Inflammatory macrophage treated with lipopolysaccharide for 4 hours (primary cell): ENCODE results near the gene SLIT3.

Source experiments
- DNase-seq: peaks from one replicate; pipeline ENCODE4 v3.0.0-alpha.2; 2020

Gene SLIT3

DNA sequence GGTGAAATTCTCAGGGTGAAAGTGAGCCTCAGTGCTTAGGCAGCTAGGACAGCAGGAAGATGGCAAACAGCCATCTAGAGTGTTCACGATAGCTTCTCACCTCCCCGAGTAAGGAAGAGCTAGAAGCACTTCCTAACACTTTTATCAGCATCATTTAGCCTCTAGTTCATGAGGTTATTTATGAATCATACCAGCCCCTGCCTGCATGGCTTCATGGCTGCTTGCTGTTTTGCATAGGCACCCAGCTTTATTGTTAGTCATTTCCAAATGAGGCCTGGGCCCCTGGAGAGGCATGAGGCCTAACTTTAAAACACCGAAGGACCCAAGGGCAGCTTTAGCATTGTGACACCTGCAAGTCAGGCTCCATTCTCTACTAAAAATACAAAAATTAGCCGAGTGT lies 586.9 kb downstream of the SLIT3 start:
- DNase-seq: no peak

DNA sequence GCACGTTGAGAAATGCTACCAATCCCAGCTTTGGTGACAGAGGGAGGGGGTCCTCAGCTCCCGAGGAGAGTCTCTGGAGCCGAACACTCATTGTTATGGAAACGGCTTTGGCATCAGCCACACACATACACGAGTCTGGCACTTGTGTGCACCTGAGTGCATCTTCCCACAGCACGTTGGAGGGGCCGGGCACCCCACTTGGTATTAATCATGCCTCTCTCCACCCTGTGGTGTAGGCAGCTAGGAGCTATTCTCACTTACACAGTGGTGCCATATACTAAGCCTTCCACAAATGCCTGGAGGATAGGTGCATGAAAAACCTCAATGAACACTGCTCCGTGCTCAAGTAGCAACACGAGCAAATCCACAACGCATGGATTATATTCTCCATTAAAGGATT lies 587.9 kb downstream of the SLIT3 start:
- DNase-seq: no peak

DNA sequence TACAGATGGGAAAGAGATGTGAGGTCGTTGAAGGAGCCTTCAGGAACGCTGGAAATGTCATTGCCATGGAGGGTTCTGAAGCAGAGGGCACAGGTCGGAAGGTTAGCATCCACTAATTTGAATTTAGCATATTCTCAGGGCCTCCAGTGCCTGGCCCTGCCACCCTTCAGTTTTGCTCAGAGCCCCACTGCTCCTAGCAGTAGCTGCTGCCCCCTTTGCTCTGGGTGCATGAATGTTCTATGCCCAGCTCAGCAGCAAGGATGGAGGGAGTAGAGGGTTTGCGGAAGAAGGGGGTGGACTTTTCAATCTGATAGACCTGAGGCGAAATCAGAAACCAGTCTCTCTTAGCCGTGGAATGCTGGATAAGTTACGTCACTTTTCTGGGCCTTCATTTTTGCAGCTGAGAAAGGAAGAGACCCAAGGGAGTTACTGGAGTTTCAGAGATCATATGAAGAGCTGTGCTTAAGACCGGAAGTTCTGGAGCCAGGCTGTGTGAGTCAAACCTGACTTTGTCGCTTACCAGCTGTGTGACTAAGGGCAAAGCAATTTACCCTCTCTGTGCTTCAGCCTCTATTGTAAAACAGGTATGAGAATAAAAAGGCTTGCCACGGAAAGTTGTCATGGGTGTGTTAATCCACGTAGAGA lies 588.5 kb downstream of the SLIT3 start:
- no peak for DNase-seq

DNA sequence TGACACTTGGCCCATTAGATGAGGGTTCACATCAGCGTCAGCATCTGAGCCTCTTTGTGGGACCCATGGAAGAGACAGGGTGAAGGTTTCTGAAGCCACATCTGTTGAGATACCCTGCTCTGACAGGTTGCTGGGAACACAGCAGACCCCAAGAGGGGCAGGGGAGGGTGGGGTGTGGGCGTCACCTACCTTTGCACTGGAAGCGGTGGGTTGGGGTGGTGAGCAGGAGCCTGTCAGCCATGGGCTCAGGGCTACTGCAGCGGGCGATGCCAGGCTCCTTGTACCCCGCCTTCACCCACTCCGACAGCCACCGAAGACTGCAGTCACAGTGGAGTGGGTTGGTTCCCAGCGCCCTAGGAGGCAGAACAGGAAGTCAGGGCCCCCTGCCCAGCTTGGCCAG lies 590.2 kb downstream of the SLIT3 start:
- no peak for DNase-seq

DNA sequence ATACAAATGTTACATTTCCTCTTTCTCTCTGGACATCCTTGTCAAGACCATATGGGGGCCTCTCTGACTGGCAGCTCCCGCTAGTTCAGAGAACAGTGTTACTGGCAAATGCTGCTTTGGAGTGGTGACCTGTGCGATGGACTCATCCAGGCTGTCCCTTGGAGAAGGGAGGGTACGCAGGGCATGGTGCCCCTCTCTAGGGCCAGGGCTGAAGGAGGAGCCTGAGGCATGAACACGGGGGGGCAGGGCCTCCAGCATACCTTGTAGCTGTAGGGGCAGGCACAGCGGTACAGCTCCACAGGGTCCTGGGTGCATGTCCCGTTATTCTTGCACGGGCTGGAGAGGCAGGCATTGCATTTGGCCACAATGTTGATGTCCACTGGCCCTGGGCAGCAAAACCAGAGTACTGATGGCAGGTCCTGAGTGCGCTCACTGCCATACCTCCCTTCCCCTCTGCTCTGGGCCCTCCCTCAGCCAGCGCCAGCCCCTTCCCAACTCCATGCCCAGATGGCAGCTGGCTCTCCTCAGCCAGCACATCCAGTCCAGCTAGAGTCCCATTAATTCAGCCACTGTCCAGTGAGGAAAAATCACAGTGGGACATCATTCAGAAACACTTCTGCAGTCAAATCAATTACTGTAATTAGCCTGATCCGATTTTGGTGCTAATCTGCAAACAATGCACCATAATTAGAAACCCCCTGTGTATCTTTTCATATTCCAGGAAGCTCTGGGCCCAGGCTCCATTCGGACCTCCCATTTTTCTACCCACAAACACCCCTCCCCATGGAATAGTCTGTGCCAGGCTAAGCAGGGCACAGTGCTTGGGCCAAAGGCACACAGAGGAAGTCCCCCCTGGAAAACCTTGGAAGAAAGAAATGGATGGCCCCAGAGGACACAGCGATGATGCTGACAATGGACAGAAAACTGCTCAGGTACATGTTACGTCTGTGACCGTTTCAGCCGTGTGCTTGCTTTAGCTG lies 592.9 kb downstream of the SLIT3 start:
- DNase-seq: no peak

DNA sequence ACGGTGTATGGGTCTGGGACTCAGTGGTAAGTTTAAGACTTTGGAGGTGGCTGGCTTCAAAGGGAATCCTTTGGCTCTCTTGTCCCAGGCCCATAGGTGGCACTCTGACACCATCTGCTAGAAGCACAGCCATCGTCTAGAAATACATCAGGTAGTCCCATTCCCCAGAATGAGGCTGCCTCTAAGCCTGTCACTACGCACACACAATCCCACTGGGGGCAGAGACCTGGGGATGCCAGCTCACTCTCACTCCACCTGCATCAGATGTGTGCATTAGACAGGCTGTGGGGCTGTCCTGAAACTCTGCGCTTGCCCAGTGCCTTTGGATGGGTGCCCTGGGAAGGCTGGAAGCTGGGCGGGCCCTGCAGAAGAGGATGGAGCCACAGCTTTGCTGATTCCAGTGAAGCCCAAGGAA lies 594.3 kb downstream of the SLIT3 start:
- DNase-seq: peak; percentile 5

DNA sequence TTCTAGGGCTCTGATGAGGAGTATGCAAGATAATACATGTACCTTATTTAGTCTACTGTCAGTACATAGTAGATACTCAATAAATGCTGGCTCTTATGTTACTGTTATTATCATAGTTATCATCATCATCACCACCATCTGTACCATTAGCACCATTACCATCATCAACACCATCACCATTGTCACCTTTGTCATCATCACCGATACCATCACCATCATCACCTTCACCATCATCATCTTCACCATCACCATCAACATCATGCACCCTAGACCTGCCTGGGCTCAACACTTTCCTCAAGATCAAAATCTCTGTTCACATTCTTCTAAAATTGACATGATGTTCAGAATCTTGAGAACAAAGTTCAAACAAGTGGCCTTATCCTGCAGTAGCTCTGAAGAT lies 595.6 kb downstream of the SLIT3 start:
- no peak for DNase-seq

DNA sequence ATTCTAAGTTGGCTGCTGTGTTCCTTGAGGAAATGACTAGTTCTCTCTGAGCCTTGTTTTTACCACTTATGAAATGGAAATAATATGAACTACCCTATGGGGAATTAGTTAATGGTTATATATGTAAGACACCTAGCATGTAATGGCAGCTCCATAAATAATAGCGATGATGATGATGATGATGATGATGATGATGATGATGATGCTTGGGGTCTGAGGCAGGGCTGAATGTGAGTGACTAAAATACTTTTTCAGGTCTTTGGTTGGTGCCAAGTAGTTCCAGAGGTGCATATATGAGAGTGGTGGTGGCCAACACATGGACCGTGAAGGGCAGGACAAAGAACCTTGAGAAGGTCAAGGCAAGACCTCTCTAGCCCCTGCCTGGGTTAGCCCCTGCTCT lies 598.4 kb downstream of the SLIT3 start:
- no peak for DNase-seq

DNA sequence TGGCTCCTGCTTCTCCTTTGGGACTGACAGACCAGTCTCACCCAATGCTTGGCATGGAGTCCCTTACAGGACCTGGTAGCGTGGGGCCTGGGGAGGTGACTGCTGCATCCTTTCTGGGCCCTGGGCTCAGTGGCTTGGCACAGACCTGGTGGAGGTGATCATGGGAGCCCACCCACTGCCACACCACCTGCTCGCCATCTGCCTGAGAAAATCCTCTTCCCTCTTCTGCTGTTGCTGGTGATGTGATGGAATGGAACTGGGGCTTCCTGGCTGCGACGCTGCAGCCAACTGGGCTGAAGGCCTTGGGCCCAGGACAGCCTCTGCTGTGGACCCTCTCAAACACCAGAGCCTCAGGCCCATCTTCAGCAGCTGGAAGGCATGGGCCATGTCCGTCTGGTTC lies 599.3 kb downstream of the SLIT3 start:
- DNase-seq: no peak

DNA sequence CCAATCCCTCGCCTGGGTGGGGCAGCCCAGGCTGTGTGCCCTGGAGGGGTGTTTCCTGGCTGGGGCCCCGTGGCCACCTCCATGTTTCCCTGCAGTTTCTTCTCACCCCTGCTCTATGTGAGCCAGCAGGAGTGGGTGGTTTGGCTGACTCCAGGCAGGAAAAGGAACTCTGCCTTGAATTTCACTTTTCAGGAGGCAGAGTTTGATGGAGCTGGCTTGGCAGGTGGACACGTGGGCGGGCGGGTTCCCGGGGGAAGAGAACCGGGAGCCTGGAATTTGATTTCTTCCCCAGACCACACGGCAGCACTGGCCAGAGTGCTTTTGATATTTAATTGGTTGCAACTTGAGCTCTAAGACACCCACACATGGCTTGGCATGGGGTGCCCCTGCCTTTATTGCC lies 601.9 kb downstream of the SLIT3 start:
- DNase-seq: no peak

DNA sequence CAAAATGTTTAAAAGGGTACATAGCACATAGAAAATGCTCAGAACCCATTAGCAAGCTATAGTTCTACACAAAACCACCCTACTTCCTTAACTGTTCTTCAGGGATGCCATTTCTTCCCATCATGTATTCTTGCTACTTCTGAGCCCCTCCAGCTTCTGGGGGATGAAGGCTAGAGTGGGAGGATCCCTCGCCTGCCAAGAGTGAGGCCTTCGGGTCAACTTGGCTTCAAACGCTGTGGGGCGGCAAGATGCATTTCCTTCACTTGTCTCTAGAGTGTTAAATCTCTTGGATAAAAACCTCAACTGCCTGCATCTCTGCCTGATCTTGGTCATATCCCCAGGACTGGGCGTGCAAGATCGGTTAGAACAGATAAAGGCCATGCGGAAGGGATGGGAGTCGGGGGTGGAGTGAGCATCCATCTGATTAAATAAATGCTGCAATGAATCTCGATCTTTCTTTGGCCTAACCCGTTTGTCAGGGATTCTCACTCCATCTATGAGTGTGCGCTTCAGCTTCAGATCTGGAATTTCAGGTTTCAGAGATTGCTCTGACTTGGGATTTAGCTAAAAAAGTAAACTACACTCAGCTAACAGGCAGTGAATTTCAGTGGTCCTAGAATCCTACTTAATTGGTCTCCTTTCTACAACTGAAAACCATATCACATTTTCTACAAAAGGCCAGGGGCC lies 603.8 kb downstream of the SLIT3 start:
- no peak for DNase-seq

DNA sequence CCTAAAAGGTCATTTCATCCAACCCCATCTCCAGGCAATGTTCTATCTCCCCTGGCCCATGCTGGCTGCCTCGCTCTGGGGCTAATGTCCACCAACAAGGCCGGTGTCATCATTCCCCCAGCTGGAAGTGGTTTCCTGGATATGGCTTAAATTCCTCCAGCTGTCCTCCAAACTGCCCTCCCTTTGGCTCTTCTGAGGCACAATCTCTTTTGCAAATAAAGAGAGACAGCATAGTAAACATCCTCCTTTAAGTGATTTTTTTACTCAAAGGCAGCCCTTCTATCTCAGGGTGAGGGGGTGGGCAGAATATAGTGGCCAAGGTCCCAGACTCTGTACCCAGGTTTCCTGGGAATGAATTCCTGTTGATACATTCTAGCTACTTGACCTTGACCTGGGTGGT lies 604.3 kb downstream of the SLIT3 start:
- no peak for DNase-seq

DNA sequence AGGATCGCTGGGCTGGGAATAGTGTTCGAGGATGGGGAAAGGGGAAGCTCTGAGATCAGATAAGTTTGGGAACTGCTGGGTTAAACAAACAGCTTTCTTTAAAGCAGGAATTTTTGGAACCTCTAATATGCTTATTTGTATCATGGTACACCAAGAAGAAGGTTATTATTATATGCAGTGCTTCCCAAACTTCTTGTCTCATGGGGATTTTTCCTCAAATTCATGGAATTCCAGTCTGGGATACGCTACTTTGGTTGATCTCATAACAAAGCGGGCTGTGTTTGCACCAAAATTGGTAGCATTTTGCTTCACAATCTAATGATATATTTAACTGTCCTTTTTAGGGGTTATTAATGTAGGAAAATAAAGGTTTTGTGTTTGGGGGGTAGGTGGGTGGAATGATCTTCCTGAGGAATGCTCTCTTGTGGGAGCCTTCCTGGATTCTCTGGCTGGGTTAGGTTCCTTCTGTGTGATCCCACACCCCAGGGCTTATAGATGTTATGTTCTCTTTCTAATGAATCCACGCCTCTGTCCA lies 605.6 kb downstream of the SLIT3 start:
- DNase-seq: no peak

DNA sequence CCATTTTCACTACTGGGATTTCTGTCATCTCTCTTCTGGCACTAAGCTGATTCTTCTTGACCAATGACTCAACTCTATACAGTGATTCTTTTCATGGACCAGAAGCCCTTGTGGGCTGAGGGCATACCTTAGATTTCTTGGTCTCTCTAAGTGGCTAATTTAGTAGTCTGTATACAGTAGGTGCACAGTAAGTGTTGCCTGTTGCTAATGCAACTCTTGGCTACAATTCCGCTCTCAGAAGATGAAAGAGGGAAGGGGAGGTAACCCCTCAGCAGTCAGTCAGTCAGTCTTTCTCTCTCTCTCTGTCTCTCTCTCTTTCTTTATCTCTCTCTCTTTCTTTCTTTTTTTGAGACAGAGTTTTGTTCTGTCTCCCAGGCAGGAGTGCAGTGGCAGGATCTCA lies 606.6 kb downstream of the SLIT3 start:
- no peak for DNase-seq

DNA sequence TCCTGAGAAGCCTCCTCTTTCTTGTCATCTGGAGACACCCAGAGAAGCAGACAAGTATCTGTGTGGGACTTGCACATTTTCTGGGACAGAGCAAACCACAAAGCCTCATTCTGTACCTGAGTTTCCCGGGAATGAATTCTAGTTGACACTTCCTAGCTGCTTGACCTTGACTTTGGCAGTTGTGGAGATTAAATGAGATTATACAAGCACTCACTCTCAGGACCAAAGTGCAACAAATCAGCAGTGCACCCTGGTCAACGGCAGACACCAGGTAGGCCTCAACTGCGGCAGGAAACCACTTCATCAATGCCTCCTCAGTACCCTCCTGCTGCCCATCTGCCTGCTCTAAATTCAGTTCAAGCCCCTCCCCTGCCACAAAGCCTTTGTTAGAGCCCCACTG lies 607.1 kb downstream of the SLIT3 start:
- DNase-seq: no peak

DNA sequence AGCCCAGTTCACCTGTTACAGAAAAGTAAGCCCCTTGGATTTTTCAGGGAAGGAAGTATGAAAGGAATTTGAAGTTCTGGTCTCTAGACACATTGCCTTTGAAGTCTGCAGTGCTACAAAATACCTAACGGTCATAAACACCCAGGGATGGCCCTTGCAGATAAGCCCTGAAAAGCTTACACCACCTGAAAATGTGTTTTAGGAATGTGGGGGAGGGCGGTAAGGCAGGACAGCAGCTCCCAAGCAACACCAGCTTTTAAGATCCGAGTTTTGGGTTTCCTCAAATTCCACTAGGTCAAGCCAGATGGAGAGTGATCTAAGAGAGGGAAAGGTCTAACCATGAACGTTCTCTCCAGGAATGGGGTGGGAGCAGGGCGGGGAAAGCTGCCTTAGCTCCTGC lies 607.6 kb downstream of the SLIT3 start:
- DNase-seq: no peak

DNA sequence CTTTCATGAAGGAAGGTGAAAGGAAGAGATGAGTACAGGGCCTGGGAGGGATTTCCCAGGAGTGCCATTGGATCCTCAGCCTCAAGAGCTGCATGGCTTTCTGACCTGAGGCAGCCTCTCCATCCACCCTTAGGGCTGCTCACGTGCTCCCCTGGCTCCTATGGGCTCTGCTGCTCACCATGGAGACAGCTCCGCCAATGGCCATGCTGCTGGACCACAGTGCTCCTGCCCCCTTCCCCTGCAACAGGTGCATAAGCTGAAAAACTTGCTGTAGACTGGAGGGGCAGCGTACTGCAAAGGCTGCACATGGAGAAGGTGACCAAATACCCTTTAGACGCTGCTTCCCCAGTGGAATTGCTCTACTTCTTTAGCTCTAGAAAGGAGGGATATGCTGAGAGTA lies 609.0 kb downstream of the SLIT3 start:
- no peak for DNase-seq

DNA sequence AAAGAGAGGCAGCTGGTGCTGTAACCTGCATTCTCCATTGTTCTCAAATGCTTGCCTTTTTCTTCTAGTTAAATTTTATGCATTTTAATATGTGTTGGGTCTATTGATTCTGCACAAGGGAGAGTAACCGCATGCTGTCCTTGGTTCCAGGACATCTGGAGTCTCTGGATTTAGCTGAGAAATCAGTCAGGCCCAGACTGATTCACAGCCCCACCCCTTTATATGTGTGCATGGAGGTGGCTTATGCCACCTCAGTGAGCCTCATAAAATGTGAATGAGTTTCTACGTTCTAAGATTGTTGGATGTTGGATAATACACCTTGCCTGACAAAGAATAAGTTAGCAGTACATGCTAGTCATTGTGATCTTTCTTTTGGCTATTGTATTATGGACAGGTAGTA lies 611.7 kb downstream of the SLIT3 start:
- no peak for DNase-seq

DNA sequence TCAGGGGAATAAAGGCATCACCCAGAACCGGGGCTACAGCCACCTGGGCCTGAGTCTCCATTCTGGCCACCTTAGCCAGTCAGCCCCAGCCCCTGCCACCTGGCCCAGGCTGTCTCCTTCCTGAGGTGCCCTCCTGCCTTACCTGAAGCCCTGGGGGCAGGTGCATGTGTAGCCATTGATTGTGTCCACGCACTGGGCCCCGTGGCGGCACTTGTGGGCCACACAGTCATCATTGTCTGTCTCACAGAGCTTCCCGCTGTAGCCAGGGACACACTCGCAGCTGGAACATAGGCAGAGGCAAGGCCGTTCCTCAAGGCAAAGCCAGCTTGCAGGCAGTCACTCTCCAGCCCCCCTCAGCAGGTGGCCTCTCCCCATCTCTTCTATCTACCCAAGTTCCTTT lies 614.1 kb downstream of the SLIT3 start:
- DNase-seq: no peak

DNA sequence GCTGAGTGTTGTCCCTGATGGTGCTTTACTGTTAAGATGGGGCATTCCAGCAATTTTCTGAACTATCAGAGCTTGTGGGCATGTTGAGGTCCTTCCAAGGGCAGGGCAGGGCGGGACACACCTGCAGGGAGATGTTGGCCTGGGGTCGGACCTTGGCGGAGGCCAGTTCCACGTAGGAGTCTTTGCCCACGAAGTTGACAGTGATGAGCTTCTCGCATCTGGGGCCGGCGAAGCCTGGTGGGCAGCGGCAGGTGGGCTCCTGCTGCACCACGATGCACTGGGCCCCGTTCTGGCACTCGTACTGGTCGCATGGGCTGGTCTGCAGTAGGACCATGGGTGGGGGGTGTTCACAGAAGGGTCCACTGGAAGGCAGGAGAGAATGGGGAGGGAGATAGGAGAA lies 615.4 kb downstream of the SLIT3 start:
- DNase-seq: no peak

DNA sequence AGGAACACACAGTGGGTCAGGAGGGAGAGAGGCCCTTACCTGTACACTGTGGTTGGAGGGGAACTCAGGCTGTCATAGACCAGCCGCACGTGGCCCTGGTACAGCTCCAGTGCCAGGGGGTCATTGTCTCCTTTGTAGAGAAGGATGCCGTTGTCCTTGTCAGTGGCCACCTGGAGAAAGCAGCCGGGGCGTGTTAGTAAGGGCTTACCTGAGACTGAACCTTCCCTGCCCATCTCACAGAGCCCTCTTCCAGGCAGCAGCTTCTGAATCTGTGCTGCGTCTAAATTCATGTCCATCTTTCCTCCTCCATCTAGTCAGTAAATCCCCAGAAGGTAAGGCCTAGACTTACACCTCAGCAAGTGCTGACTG lies 617.0 kb downstream of the SLIT3 start:
- DNase-seq: no peak

DNA sequence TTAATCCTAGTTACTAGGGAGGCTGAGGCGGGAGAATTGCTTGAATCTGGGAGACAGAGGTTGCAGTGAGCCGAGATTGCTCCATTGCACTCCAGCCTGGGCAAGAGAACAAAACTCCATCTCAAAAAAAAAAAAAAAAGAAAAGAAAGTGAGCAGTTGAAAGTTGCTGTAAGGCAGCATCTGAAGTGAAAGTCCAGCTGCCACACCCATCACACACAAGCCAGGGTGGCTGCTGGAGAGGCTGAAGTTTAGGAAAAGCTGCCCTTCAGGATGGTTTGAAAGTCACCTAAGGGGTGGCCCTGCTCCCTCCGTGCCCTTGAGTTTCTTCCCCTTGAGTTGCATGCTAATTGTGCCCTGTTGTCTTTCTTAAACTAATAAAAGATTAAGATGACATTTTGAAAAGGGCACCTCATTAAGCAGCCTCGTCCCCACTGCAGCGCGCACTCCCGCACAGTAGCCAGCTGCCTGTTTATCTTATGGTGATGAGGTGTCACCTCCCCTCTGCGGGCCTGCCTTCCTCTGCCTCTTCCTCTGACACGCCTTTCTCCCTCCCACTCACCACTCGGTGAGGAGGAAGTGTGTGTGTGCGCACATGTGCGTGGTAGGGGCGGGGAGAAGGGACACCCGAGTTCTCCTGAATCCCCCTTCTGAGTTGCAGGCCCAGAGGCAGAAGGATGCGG lies 617.6 kb downstream of the SLIT3 start:
- DNase-seq: peak; percentile 6

DNA sequence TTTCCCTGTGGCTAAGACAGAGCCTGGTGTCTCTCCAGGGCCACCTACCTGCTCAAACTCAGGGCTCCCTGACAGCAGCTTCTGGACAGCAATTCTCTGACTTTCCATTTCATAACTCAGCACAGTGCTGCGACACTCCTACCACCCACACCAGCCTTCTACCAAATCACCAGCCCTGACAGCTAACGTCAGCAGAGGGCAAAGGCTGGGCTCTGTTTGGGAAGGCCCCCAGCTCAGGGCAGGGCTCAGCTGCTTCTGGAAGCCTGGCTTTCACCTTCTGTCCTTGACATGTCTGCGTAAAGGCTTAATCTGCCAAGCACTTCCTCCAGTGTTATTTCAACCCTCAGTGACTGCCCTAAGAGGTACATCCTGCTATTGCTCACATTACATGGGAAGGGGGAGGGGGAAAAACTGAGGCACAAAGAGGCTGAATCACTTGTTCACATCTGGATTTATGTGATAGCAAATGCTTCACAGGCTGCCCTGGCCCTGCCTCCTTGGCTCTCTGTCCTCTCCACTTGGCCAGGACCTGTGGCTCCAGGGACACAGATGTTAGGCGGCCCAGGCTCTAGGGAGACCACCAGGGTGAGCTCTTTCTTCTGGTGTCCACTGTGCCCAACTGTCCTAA lies 619.3 kb downstream of the SLIT3 start:
- peak; percentile 55 for DNase-seq
